ENCODE results near the gene LIG1. TPM values are rescaled to one million over a fixed set of nuclear protein-coding genes. Genes with fewer than 3 reads are reported as not detected.

LIG1 gene
- total RNA-seq, 1 experiment from 2014 or later: 115 TPM

DNA sequence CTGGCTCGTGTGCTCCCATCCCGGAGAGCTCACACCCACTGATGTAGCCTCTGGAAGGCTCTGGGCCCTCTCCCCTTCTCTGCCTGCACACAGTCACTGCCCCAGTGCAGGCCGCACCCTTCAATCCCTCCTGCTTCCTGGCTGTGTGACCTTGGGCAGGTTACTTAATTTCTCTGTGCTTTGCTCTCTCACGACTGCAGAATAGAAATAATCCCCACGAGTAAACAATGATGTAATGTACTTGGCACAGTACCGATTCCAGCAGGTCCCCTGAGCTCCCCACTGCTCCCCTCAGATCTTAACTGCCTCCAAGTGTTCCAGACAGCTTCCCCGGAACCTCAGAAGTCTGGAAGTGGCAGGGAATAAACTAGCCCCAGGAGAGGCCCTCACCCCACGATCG lies 16.1 kb downstream of the LIG1 start:
- H3K4ac ChIP-seq (ENCODE audit: low read depth, low read length): no peak overlapping the region
- no peak overlapping the region for H2BK12ac ChIP-seq (ENCODE audit: insufficient read length, low read depth, low read length)
- no peak overlapping the region for H4K91ac ChIP-seq (ENCODE audit: insufficient read length, low read depth, low read length)
- no peaks in the 10 kb centered on the region for H3K4me1 ChIP-seq (ENCODE audit: insufficient read depth, low read length)
- no peaks in the 10 kb centered on the region for H3K79me1 ChIP-seq (ENCODE audit: insufficient read depth, low read depth, low read length, poor library complexity, severe bottlenecking)
- H2BK15ac ChIP-seq (ENCODE audit: low read depth, low read length): no peak overlapping the region
- TF ChIP-seq CTCF (conservative IDR thresholded peaks at IDR 0.05): no peak
- no peak overlapping the region for H3K14ac ChIP-seq (ENCODE audit: insufficient read depth, low read length)
- H2AK5ac ChIP-seq (ENCODE audit: insufficient read length, low read length): no peak overlapping the region
- H3K27me3 ChIP-seq (ENCODE audit: insufficient read depth, low read length): no peaks in the 10 kb centered on the region
- no peak overlapping the region for H2AFZ ChIP-seq (ENCODE audit: low read length)
- no peak overlapping the region for H3K56ac ChIP-seq (ENCODE audit: insufficient read length, low read depth, low read length)
- DNase-seq: no peak
- H4K20me1 ChIP-seq (ENCODE audit: control insufficient read depth, insufficient read depth, insufficient read length): no peaks in the 10 kb centered on the region
- Mint-ChIP-seq H3K27me3 (ENCODE audit: low read depth) (no peaks in the 10 kb centered on the region), H3K36me3 (ENCODE audit: insufficient read depth in 1 of 3, low read depth in 3 of 3) (peaks cover 14 to 77% (median 64%) of the 10 kb centered on the region in 3 experiments), H3K4me3 (no peak overlapping the region), H3K27ac (peak overlapping the region; percentile 36 to 69 (median 46); a peak in 5 of 7 replicates), H3K4me1 (no peaks in the 10 kb centered on the region), H3K9me3 (no peaks in the 10 kb centered on the region)
- H3K18ac ChIP-seq (ENCODE audit: insufficient read length, low read depth, low read length): no peak overlapping the region
- H4K5ac ChIP-seq (ENCODE audit: insufficient read length, low read depth, low read length): no peak overlapping the region
- no peak overlapping the region for H2BK5ac ChIP-seq (ENCODE audit: insufficient read length, low read length)
- no peaks in the 10 kb centered on the region for H3K23me2 ChIP-seq (ENCODE audit: insufficient read length, low read depth, low read length, poor library complexity, severe bottlenecking)
- no peak overlapping the region for H3K23ac ChIP-seq (ENCODE audit: insufficient read length, low read depth, low read length)
- no peaks in the 10 kb centered on the region for H3K9me3 ChIP-seq (ENCODE audit: control insufficient read depth, low read depth, low read length)
- H2BK120ac ChIP-seq (ENCODE audit: low read depth, low read length, poor library complexity, severe bottlenecking): no peak overlapping the region
- no peak overlapping the region for H3T11ph ChIP-seq (ENCODE audit: low read length)
- WGBS (ENCODE audit: extremely low coverage, insufficient read length, low lambda C conversion rate): no CpG with 5 or more reads among the region's 9 CpGs
- no peak overlapping the region for H3K27ac ChIP-seq (ENCODE audit: insufficient read length, low read depth, low read length)
- H2BK20ac ChIP-seq (ENCODE audit: low read depth, low read length, poor library complexity, severe bottlenecking): no peak overlapping the region
- H4K8ac ChIP-seq (replicated peaks; ENCODE audit: insufficient read length, low read depth, low read length): no peak overlapping the region
- H3K9ac ChIP-seq (ENCODE audit: extremely low read depth, insufficient read length, low read length): no peak overlapping the region
- H3K4me2 ChIP-seq (ENCODE audit: insufficient read depth, insufficient read length, low read length): no peak overlapping the region
- H3K79me2 ChIP-seq (ENCODE audit: insufficient read depth, low read length): no peaks in the 10 kb centered on the region

Measured in H9 (cell line).